GM12875 (cell line): ENCODE data around the gene VPS8.

Experiments used
- H3K4me3 ChIP-seq: one replicate; pipeline ENCODE4 v1.5.1; 2011; ENCODE audit warnings: low read depth, low read length, control low read depth
- TF ChIP-seq, protein P1 (sequence below): IDR thresholded peaks from 2 replicates; pipeline ENCODE4 v1.5.1; 2011; ENCODE audit warnings: low read depth, mild to moderate bottlenecking, control low read depth, inconsistent platforms, low read length, moderate library complexity, borderline replicate concordance; ENCODE audit not compliant: insufficient read depth

Gene VPS8

DNA sequence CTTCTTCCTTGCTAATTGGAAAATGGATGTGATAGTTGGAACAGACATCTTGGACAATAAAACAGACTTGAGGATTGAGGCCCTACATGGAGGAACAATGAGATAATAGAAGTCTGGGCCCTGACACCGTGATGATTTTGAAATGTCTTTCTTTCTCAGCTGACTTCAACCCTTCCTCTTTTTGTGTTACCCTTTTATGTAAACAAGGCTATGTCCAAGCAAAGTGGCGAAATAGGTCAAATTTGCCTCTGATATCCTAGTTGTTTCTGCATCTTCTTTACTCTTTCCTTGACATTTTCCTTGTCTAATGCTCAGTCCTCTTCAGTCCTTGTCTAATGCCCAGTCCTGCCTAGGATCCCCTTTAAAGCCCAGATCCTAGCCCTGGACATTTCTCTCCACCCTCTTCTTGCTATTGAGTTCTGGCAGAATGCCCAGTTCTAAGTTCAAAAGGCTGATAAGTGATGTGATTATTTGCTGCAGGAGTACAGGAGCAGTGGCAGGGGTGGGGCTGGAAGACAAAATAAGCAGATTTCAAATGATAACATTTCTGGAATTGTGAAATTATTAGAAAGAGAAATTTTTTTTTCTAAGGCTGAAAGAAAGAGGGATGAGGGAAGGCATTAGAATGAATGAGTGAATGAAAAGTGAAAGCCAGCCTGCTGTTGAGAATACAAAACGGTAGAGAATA lies 6.5 kb upstream of the VPS8 start:
- no peak overlapping the region for H3K4me3 ChIP-seq
- TF ChIP-seq, protein P1, sequence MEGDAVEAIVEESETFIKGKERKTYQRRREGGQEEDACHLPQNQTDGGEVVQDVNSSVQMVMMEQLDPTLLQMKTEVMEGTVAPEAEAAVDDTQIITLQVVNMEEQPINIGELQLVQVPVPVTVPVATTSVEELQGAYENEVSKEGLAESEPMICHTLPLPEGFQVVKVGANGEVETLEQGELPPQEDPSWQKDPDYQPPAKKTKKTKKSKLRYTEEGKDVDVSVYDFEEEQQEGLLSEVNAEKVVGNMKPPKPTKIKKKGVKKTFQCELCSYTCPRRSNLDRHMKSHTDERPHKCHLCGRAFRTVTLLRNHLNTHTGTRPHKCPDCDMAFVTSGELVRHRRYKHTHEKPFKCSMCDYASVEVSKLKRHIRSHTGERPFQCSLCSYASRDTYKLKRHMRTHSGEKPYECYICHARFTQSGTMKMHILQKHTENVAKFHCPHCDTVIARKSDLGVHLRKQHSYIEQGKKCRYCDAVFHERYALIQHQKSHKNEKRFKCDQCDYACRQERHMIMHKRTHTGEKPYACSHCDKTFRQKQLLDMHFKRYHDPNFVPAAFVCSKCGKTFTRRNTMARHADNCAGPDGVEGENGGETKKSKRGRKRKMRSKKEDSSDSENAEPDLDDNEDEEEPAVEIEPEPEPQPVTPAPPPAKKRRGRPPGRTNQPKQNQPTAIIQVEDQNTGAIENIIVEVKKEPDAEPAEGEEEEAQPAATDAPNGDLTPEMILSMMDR = no peak

- TF ChIP-seq, protein P1 = no peak
- H3K4me3 ChIP-seq = no peak overlapping the region
Observed at GRCh38 chr3:184806567-184807271, 5.2 kb upstream of the VPS8 start.

DNA sequence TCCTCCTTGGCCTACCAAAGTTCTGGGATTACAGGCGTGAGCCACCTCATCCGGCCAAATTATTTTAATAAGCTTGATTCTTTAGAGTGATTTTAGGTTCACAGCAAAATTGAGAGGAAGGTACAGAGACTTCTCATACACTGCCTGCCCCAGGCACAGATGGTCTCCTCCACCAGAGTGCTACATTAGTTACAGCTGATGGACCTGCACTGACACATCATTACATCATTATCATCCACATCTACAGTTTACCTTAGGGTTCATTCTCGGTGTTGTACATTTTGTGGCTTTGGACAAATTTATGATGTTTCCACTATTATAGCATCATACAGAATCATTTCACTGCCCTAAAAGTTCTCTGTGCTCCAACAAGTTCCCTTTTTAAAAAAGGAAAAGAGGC lies 4.4 kb upstream of the VPS8 start:
- H3K4me3 ChIP-seq = no peak overlapping the region
- TF ChIP-seq, protein P1 = no peak

GRCh38 chr3:184808021-184808420 lies 3.9 kb upstream of the VPS8 start:
- H3K4me3 ChIP-seq = no peak overlapping the region
- TF ChIP-seq, protein P1 = no peak

DNA sequence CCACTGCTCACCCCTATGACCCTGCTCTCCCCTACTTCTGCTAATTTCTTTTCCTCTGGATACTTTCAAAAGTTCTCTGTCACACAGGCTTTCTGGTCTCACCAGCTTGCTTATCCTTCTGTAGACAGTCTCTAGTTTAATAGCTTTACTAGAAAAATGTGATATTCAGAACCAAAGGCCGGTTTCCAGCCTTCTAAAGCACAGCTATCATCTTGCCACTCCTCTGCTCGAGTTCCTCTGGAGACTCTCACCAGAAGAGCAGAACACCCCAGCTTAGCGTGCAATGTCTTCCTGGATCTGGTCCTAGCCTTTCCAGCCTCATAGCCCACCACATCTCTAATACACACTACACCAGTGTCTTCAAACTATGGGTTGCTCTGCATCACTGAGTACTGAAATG lies 1.8 kb upstream of the VPS8 start:
- H3K4me3 ChIP-seq = no peak overlapping the region
- TF ChIP-seq, protein P1 = no peak

DNA sequence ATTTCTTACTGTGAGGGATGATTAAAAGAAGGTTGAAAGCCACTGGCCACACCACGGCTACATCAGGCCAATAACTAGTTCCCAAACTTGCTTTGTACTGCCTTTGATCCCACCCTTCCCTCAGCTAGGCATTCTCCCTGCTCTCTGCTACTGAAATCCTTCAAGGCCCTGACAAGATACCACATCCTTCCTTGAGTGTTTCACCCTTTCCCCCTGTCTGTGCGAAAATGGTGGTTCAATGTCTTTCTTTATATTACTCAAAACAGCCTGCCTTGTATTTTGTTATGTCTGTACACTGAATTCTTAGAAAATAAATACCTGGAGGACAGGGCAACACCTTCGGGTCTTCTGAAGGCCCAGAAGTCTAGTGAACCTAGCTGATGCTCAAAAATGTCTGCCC lies 932 bp upstream of the VPS8 start:
- TF ChIP-seq, protein P1 = no peak

GRCh38 chr3:184811663-184811998 lies 335 bp upstream of the VPS8 start:
- no peak overlapping the region for H3K4me3 ChIP-seq
- TF ChIP-seq, protein P1 = no peak

More for the DNA sequence above, 932 bp upstream of the VPS8 start:
- no peak overlapping the region for H3K4me3 ChIP-seq
